K562 (cell line): Measurements from ENCODE around the gene DCST1. TPM values are rescaled to one million over a fixed set of nuclear protein-coding genes. Genes with fewer than 3 reads are reported as not detected.

Experiments used
- ATAC-seq: fragments of 200-7000 bp; cut with Tn5 transposase; 3 replicates; pipeline ENCODE4 v1.9.1; 2020; ENCODE audit warnings: moderate library complexity
- BruUV-seq: library from RNA; stranded (reverse); fragments of 400-500 nt; replicated peaks from 2 replicates; lab custom pipeline; 2021; lab: Mats Ljungman, UMichigan
- CTCF ChIA-PET: fragments of 300-600 bp; formaldehyde crosslinking; extraction: SDS; loops from one replicate; lab custom pipeline; 2021; ENCODE audit warnings: low intra/inter-chr PET ratio; lab: Yijun Ruan, JAX
- POLR2A ChIA-PET: fragments of 300-600, 350-650 bp; sonication (Branson Sonifier 250); formaldehyde crosslinking; extraction: SDS; loops from one replicate; lab custom pipeline; 2021; ENCODE audit warnings: antibody characterized with exemption, inconsistent platforms; lab: Yijun Ruan, JAX
- DNase-seq, 4 experiments: peaks; one replicate each; pipeline versions ENCODE4 v3.0.0 to v3.0.0-alpha.2; 2011 to 2018; ENCODE audit warnings: low spot score in 3 of 4, mixed read lengths in 3 of 4; ENCODE audit errors: extremely low read depth in 1 of 4
- FAIRE-seq: peaks from 2 replicates; lab custom pipeline; 2011; peaks lifted over from hg19 to GRCh38; lab: Jason Lieb, UNC
- H2AFZ ChIP-seq: 2 replicates; pipeline ENCODE4 v1.6.0; 2011; ENCODE audit warnings: low read depth, low read length, control low read depth, inconsistent platforms
- H3K27ac ChIP-seq: fragments of 200-600 bp; 3 replicates; pipeline ENCODE4 v1.8.0; 2011; ENCODE audit warnings: low read depth, mild to moderate bottlenecking, control low read depth, inconsistent platforms, low read length, moderate library complexity, mixed read lengths; ENCODE audit errors: extremely low read depth
- H3K27me3 ChIP-seq, 2 experiments: fragments of 300-600 bp in 1 of 2; 2 replicates in 1 of 2; 3 replicates in 1 of 2; pipeline versions ENCODE4 v1.6.0 to v1.8.0; 2011; ENCODE audit warnings: inconsistent platforms in 2 of 2, low read length in 2 of 2, mild to moderate bottlenecking in 1 of 2, mixed read lengths in 1 of 2, moderate library complexity in 1 of 2; ENCODE audit not compliant: control insufficient read depth in 2 of 2, insufficient read depth in 2 of 2
- H3K36me3 ChIP-seq: fragments of 300-600 bp; 3 replicates; pipeline ENCODE4 v1.8.0; 2011; ENCODE audit warnings: mild to moderate bottlenecking, low read length, inconsistent platforms; ENCODE audit not compliant: control insufficient read depth, insufficient read depth
- H3K4me1 ChIP-seq, 2 experiments: fragments of 200-600 bp in 1 of 2; replicated peaks in 1 of 2; 2 replicates in 1 of 2; 3 replicates in 1 of 2; pipeline versions ENCODE4 v1.5.1 to v1.8.0; 2011; ENCODE audit warnings: inconsistent platforms in 2 of 2, low read length in 2 of 2, mild to moderate bottlenecking in 1 of 2, mixed read lengths in 1 of 2, moderate library complexity in 1 of 2; ENCODE audit not compliant: control insufficient read depth in 2 of 2, insufficient read depth in 2 of 2
- H3K4me2 ChIP-seq: 2 replicates; pipeline ENCODE4 v1.6.1; 2011; ENCODE audit warnings: low read length, control low read depth, inconsistent platforms, mixed read lengths; ENCODE audit not compliant: insufficient read depth
- H3K4me3 ChIP-seq: fragments of 200-600 bp; sonication (generic), shearing (Covaris generic); 2 replicates; pipeline ENCODE4 v1.5.1; 2016; ENCODE audit warnings: control low read depth, inconsistent platforms
- H3K79me2 ChIP-seq: fragments of 200-600 bp; 3 replicates; pipeline ENCODE4 v1.8.0; 2011; ENCODE audit warnings: low read length, inconsistent platforms; ENCODE audit not compliant: control insufficient read depth, insufficient read depth
- H3K9ac ChIP-seq, 2 experiments: 2 replicates each; pipeline versions ENCODE4 v1.6.0 to v1.6.1; 2011; ENCODE audit warnings: low read depth in 2 of 2, low read length in 2 of 2, control low read depth in 1 of 2, inconsistent platforms in 1 of 2, mild to moderate bottlenecking in 1 of 2, mixed read lengths in 1 of 2; ENCODE audit not compliant: insufficient read depth in 1 of 2
- H3K9me1 ChIP-seq: one replicate; pipeline ENCODE4 v1.6.0; 2011; ENCODE audit warnings: inconsistent platforms, mild to moderate bottlenecking, low read length, moderate library complexity; ENCODE audit not compliant: control insufficient read depth, insufficient read depth
- H3K9me3 ChIP-seq: replicated peaks from 2 replicates; pipeline ENCODE4 v1.5.1; 2011; ENCODE audit warnings: low read depth, low read length, inconsistent platforms; ENCODE audit not compliant: control insufficient read depth, insufficient read depth
- H4K20me1 ChIP-seq: replicated peaks from 2 replicates; pipeline ENCODE4 v1.6.1; 2011; ENCODE audit warnings: low read length, inconsistent platforms, mixed read lengths; ENCODE audit not compliant: control insufficient read depth, insufficient read depth
- RBFOX2 ChIP-seq: fragments of 200-400 bp; formaldehyde crosslinking; IDR thresholded peaks from 2 replicates; pipeline ENCODE4 v1.6.1; 2017; ENCODE audit warnings: low read depth, mild to moderate bottlenecking, low read length, moderate library complexity
- ZNF23 ChIP-seq: fragments of 250-450 bp; sonication (Bioruptor Pico); IDR thresholded peaks from 2 replicates; pipeline ENCODE4 v1.4.0; 2020; ENCODE audit warnings: mild to moderate bottlenecking
- ZNF398 ChIP-seq: fragments of 250-450 bp; sonication (Bioruptor Pico); IDR thresholded peaks from 2 replicates; pipeline ENCODE4 v1.8.0; 2021; ENCODE audit warnings: moderate library complexity, mild to moderate bottlenecking, inconsistent platforms
- WGBS: fragments of 100-300 bp; shearing (Covaris generic); methylation state at CpG from one replicate; pipeline ENCODE4 v1.1.6; 2016; ENCODE audit warnings: low coverage, mixed read lengths; ENCODE audit not compliant: insufficient coverage; ENCODE audit errors: missing lambda C conversion rate; 5-methylcytosine and 5-hydroxymethylcytosine counted together
- in situ Hi-C: fragments of 300-500 bp; cut with MboI; formaldehyde crosslinking; loops from 4 replicates; pipeline ENCODE4 v1.15.0; 2018; ENCODE audit warnings: inconsistent platforms, mixed read lengths
- intact Hi-C: fragments of 100-400 bp; cut with micrococcal nuclease; formaldehyde crosslinking; loops from 2 replicates; pipeline ENCODE4 v1.14.2; 2022
- polyA plus RNA-seq, 8 experiments: library from polyadenylated mRNA; depleted of rRNA in 4 of 8; stranded (reverse) in 5 of 8; unstranded in 3 of 8; fragments of >200 nt; fragmentation: Nextera tagmentation in 2 of 8; fragmentation: Illumina TruSeq in 1 of 8; extraction: Ambion mirVana in 2 of 8; extraction: Trizol in 1 of 8; gene quantifications; 2 replicates each; pipeline versions ENCODE4 v1.2.1 to v1.2.3, GENCODE V29; 2011 to 2014; ENCODE audit warnings: inconsistent platforms in 1 of 8, missing spikeins in 1 of 8
- total RNA-seq, 7 experiments: library from RNA; depleted of rRNA in 6 of 7; stranded (reverse); fragments of >200 nt in 6 of 7; fragmentation: Illumina TruSeq in 2 of 7; extraction: Trizol in 2 of 7; gene quantifications; 2 replicates each; pipeline versions ENCODE4 v1.2.1 to v1.2.3, GENCODE V29; 2011 to 2021; ENCODE audit warnings: low replicate concordance in 1 of 7
- TF ChIP-seq, protein P1 (sequence below): sonication (generic); formaldehyde crosslinking; IDR thresholded peaks from 2 replicates; pipeline ENCODE4 v1.9.0; 2022; ENCODE audit warnings: mild to moderate bottlenecking, missing genetic modification reagents
- TF ChIP-seq, protein P2 (sequence below): fragments of 250-450 bp; sonication (Bioruptor Pico); IDR thresholded peaks from 2 replicates; pipeline ENCODE4 v1.5.1; 2021; ENCODE audit warnings: mild to moderate bottlenecking

The DCST1 gene
- total and polyA plus RNA-seq, 9 of the 15 experiments (the other 6 are each of a cell fraction or from before 2014, with no cell fraction given) = not detected

DNA sequence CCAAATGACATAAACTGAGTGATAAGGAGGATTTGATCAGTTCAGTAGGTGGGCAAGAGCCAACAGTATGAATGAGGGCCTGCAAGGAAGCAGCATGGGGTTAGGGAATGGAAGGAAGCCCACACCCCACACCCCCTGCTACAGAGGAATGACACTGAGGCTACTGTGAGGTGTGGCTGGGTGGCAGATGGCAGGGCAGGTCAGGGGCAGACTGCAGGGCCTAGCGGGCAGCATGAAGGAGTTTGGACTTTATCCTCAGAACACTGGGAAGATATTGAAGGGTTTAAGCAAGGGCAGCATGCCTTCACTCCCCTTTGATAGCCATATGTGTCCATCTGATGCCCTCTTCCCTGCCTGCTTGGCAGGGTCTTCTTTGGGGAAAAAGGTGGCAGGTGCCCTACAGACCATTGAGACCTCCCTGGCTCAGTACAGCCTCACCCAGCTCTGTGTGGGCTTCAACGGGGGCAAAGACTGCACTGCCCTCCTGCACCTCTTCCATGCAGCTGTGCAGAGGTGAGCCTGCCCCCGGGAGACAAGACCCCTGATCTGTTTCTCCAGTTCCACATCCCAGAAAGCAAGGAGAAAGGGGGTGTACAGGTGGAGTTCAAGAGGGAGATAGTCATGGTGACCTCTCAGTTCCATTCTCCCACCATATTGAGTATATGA lies 44.3 kb upstream of the DCST1 start:
- H3K4me1 ChIP-seq = peaks cover 20 to 44% of the 10 kb centered on the region in 2 experiments
- FAIRE-seq (no peak), DNase-seq (no peak), ATAC-seq (no peak)
- no peaks in the 10 kb centered on the region for H3K27me3 ChIP-seq
- peaks cover 61% of the 10 kb centered on the region for H3K36me3 ChIP-seq
- WGBS = 90% methylated on average over 3 of the region's 3 CpGs
- peak overlapping the region in 1 of 2 experiments; percentile 80; a peak in 2 of 4 replicates for H3K9ac ChIP-seq
- BruUV-seq = no TSS peak
- in situ Hi-C loops (no loop called here), intact Hi-C loops (no loop called here)
- no peak overlapping the region for H2AFZ ChIP-seq
- H3K4me3 ChIP-seq = no peak overlapping the region
- no peak overlapping the region for H3K27ac ChIP-seq
- ChIA-PET CTCF (no interaction called here), POLR2A (interaction anchor here (0.5 to 2.8 kb wide), 5 partner anchors 10 to 230 kb away, joined by 3 to 21 read pairs (median 4); no protein-coding TSS in a partner anchor)
- TF ChIP-seq, protein P1, sequence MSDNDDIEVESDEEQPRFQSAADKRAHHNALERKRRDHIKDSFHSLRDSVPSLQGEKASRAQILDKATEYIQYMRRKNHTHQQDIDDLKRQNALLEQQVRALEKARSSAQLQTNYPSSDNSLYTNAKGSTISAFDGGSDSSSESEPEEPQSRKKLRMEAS = no peak
- TF ChIP-seq ZNF23 (CRISPR knock-in tag) = no peak
- peak; percentile 27; the same call in 1 of the 2 replicates for TF ChIP-seq RBFOX2
- TF ChIP-seq, protein P2, sequence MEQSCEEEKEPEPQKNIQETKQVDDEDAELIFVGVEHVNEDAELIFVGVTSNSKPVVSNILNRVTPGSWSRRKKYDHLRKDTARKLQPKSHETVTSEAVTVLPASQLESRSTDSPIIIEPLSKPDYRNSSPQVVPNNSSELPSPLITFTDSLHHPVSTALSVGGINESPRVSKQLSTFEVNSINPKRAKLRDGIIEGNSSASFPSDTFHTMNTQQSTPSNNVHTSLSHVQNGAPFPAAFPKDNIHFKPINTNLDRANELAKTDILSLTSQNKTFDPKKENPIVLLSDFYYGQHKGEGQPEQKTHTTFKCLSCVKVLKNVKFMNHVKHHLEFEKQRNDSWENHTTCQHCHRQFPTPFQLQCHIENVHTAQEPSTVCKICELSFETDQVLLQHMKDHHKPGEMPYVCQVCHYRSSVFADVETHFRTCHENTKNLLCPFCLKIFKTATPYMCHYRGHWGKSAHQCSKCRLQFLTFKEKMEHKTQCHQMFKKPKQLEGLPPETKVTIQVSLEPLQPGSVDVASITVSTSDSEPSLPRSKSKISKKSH = no peak
- no peak for TF ChIP-seq ZNF398 (CRISPR knock-in tag)
- no peak overlapping the region; the same call in 1 of the 2 replicates for H3K4me2 ChIP-seq
- peaks cover 49% of the 10 kb centered on the region for H3K79me2 ChIP-seq
- no peaks in the 10 kb centered on the region; the same call in 1 of the 2 replicates for H4K20me1 ChIP-seq
- H3K9me1 ChIP-seq = peaks cover 6% of the 10 kb centered on the region
- no peaks in the 10 kb centered on the region for H3K9me3 ChIP-seq
